GM19372 (cell line): ENCODE data around the gene ASB1.

Experiments used
- ATAC-seq: cut with Tn5 transposase; IDR thresholded peaks from one replicate; pipeline ENCODE4 v1.9.1; 2021; ENCODE audit warnings: mild to moderate bottlenecking, low read depth, moderate library complexity; ENCODE audit not compliant: unreplicated experiment

Gene ASB1

DNA sequence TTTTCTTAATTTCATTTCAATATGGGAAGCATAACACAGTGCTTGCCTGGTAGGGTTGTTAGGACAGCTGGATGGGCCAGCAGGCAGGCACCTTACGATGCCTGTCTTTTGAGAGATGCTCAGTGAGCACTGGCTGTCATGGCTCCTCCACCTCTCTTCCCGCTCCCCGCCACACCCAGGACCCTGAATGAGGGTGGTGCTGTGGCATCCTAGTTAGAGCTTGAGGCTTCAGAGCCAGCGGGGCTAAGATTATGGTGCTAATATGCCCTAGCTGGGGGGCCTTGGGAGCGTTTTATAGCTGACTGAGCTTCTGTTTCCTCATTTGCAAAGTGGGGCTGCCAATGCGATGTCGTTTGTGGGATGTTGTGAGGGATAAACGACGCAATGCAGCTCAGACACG lies 37.7 kb downstream of the ASB1 start:
- ATAC-seq = no peak

DNA sequence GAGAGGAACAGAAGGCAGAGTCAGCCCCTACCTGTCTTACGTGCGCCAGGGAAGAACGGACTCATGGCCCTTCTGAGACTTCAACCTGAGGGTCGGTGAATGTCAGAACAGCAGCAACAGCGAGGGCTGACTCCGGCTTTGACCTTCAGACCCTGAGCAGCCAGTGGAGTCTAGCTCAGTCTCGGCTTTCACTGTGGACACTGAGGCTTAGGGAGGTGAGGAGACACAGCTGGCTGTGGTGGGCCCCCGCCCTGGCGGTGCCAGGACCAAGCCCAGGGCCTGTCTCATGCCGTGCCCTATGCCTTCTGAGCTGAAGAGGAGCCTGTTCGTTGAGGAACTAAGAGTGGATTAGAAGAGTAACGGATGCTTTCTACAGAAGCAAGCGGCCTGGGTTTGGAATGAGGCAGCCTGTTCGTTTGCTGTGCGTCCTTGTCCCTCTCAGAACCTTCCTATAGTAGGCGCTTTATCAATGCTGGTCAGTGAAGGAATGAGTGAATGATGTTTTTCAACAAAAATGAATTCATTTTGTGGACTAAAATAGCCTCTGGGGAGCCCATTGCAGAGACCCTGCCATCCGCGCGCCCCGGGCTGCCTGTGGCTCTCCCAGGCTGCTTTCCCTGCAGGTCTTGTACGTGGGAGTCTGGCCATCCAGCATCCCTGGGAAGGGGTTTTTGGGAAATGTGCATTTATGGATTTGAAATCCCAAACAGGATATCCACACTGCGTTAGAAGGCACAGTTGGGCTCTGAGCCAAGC lies 38.9 kb downstream of the ASB1 start:
- ATAC-seq = no peak

DNA sequence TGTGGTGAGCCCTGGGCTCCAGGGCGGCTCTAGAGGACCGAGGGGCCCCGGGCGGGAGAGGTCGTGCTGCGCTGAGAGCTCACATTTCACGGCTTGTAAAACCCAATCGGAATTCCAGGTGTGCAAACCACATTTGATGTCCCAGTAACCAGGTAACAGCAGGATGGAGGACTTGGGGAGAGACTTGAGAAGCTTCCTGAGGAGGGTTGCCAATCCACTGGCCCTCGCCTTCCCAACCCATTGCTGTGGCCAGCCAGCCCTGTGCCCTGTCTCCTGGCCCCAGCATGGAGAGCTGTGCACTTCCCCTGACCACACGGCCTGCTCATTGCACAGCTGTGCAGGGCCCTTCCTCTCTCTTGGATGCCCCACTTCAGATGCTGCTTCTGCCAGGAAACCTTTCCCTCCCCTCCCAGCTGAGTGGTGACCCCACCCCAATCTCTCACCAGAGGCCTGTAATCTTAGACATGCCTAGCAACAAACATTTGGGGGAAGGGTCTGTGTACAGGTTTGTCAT lies 39.6 kb downstream of the ASB1 start:
- ATAC-seq = no peak

DNA sequence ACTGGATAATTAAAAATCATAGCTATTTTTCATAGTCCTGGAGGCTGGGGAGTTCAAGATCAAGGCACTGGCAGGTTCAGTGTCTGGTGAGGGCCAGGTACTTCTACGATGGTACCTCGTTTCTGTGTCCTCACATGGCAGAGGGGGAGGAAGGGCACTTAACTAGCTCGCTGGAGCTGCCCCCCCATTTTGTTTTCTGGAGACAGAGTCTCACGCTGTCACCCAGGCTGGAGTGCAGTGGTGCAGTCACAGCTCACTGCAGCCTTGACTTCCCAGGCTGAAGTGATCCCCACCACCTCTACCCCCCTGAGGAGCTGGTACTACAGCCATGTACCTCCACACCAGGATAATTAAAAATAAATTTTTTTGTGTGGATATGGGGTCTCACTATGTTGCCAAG lies 40.3 kb downstream of the ASB1 start:
- ATAC-seq = no peak

DNA sequence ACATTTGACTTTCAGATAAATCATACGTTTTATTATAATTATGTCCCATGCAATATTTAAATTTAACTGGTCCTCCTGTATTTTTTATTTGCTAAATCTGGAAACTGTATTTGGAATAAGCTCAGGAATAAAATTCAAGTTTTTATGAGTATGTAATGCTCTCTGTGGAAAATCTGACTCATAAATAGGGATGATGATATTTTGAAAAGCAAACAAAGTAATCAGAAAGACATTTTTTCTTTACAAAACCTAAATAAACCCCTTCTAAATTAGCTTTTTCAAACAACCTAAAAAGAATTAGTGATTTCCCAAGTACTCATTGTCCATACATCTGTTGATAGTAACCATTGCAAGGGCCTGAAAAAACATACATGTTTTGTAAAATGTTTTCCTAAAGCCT lies 41.1 kb downstream of the ASB1 start:
- ATAC-seq = no peak

DNA sequence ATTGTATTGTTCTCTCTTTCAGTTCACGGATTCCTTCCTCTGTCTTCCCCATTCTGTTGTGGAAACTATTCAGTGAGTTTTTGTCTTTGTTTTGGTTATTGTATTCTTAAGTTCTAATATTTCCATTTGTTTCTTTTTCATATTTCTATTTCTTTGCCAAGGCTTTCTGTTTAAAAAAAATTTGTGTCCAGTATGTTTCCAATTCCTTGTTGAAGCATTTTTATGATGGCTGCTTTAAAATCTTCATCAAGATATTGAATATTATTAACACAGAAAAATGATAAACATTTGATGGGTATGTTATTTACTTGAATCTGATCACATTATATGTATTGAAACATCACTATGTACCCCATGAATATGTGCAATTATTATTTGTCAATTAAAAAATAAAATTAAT lies 42.4 kb downstream of the ASB1 start:
- ATAC-seq = no peak

DNA sequence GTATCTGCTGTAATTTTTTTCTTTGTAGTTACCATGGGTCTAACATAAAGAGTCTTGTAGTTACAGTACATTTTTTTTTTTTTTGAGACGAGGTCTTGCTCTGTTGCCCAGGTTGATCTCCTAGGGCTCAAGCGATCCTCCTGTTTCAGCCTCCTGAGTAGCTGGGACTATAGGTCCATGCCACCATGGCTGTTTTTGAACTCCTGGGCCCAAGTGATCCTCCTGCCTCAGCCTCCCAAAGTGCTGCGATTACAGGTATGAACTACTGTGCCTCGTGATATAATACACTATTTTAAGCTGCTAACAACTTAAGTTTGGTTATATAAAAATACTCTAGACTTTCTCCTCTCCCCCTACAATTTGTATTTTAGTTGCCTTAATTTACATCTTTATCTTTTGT lies 46.3 kb downstream of the ASB1 start:
- no peak for ATAC-seq

DNA sequence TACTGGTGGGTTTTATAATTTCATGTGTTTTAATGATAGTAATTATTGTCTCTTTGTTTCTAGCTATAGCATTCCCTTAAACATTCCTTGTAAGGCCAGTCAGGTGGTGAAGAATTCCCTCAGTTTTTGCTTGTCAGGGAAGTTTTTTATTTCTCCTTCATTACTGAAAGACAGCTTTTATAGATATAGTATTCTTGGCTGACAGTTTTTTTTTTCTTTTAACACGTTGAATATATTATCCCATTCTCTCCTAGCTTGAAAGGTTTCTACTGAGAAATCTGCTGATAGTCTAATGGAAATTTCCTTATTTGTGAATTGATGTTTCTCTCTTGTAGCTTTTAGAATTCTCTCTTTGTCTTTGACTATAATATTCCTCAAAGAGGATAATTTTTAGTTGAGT lies 46.8 kb downstream of the ASB1 start:
- ATAC-seq = no peak

DNA sequence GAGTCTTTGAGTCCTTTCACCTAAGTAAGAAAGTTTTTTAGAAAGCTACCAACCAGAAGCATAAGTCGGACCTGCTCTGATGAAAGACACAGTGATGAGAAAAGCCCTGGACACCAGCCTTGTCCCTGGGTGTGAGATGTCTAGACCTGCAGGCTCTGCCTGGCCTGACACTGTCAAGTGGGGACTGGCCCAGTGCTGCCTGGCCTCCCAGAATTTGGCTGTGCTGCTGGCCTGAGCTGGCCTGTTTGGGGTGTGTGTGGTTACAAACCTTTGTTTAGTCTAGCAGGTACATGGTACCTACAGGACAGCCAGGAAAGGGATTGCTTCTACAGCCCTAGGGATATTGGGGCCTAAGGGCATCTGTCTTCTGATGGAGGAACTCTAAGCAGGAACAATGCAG lies 48.3 kb downstream of the ASB1 start:
- ATAC-seq = no peak

DNA sequence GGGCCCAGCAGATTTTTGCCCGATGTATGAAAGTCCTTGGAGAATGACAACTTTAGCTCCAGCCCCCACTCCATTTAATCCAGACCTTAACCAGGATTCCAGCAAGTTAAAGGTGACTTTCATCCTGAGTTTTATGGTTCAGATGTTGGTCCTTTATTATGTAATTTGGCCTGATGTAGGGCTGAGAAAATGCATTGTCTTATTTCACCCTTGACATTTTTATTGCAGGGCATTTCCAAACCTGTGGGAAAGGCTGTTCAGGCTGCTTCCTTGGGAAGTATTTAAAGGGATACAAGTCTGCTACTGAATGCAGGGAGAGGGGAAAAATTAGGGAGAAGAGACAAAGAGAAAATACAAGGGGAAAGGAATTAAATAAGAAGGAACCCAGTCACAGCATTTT lies 48.8 kb downstream of the ASB1 start:
- ATAC-seq = no peak

DNA sequence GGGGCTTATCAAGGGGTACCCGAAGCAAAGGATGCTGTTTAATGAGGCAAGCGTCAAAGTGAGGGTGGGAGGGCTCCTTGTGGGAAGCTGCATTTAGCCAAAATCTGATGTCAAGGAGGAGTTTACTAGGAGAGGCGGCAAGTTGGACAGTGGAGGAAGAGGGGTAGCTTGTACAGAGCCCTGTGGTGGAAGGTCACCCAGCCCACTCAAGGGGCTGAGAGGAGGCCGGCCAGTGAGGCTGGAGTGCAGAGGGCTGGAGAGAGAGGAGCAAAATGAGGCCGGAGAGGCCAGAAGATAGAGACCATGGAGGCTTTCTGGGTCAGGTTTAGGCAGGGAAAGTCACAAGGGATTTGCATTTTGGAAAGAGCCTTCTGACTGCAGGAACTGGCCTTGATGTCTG lies 49.5 kb downstream of the ASB1 start:
- ATAC-seq = no peak

DNA sequence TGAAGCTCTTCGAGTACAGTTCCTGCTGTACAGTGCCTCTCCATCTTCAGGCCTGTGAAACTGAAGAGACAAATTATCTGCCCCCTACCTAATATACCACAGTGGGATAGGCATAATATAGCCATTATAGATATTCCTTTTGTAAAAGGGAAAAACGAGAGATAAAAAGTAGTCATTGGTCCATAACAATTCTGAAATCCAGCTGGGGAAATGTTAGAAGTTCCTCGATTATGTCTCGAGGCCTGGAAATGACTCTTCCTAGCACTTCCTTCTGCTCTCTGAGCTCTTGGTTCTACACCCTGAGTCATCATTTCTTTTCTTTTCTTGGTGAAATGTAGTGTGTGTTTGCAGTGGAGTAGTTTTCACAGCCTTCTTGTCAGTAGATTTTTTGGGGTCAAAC lies 51.5 kb downstream of the ASB1 start:
- no peak for ATAC-seq

DNA sequence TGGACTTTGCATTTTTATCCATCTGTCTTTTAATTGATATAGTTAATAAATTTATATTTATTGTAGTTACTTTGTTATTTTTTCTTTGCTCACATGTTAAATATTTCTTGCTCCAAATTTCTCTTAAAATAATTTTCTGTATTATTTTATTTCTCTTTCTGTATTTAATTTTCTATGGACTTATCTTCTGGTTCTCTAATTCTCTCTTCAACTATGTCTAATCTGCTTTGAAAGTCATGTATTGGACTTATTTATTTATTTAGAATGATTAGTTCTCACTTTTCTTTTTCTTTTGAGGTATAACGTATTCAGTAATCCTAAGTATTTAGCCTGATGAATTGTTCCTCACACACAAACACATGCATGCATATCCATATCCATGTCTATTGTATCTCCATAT lies 53.1 kb downstream of the ASB1 start:
- ATAC-seq = no peak

DNA sequence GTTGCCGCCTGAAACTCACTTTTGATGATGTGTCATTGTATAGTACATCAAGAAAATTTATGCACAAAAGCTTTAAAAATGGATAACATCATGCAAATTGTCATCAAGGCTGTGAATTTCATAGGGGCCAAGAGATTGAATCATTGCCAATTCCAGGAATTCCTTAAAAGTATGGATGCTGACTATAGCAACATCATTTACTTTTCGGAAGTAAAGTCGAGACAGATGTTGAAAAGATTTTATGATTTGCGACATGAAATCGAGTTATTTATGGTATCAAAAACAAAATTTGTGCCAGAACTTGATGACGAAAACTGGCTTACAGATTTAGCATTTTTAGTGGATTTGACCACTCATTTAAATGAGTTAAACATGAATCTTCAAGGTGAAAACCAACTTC lies 56.3 kb downstream of the ASB1 start:
- no peak for ATAC-seq

DNA sequence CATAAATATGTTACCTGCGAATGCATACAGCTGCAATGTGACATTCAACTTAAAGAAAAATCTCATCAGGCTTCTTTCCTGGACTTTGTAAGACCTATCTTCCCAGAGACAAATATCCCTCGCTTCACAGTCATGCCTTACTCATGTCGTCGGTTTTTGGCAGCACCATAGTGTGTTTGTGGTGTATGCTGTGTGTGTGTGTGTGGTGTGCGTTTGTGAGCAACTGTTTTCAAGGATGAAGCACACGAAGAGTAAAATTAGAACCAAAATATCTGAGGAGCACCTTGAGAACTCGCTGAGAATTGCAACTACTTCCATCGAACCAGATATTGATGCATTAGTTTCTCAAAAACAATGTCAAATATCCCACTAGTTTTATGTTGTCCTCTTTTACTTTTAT lies 56.9 kb downstream of the ASB1 start:
- no peak for ATAC-seq

DNA sequence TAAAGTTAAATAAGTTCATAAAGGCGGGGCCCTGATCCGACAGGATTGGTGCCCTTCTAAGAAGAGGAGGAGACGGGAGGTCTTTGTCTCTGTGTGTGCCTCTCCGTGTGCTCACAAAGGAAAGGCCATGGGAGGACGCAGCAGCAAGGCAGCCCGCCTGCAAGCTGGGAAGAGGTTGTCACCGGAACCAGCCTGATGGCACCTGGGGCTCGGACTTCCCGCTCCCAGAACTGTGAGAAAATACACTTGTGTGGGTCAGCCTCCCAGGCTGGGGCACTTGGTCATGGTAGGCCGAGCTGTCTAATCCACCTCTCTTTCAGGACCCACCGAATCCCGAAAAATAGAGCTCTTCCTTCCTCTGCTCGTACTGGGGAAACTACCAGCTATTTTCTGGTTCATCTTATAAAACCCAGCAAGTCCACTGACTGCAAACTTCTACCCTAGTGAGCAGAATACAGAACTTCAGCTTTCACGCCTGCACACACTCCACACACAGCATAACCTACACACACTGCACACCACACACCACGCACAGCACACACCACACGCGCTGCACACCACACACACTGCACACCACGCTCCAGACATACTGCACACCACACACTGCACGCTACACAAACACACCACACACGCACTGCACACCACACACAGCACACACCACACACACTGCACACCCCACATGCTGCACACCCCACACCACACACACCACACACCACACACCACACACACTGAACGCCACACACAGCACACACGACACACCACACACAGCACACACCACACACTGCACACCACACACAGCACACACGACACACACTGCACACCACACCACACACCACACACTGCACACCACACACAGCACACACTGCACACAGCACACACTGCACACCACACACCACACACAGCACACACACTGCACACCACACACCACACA lies 58.1 kb downstream of the ASB1 start:
- no peak for ATAC-seq

DNA sequence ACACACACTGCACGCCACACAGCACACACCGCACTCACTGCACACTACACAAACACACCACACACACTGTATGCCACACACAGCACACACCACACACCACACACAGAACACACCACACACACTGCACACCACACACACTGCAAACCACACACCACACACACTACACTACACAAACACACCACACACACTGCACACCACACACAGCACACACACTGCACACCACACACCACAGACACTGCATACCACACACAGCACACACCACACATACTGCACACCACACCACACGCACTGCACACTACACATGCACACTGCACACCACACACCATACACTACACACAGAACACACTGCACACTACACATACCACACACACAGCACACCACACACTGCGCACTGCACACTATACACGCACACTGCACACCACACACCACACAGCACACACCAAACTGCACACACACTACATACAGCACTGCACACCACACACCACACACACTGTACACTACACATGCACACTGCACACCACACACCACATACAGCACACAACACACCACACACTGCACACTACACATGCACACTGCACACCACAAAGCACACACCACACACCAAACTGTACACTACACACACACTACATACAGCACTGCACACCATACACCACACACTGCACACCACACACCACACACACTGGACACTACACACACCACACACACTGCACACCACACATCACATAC lies 59.6 kb downstream of the ASB1 start:
- ATAC-seq = no peak

DNA sequence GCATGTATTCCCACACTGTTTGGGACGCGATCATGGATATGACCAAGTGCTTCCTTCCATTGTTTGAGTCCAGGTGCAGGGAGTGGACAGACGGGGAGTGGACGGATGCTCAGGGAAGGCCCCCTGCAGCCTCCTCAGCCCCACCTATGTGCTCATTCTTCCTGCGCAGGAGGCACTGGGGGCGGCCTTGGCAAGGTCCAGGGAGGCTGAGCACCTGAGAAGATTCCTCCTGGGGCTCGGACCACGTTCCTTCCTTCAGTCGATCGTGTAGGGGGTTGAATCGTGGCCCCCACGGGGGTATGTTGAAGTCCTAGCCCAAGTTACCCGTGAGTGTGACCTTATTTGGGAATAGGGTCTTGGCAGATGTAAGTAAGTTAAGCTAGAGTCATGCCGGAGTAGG lies 60.4 kb downstream of the ASB1 start:
- ATAC-seq = no peak

DNA sequence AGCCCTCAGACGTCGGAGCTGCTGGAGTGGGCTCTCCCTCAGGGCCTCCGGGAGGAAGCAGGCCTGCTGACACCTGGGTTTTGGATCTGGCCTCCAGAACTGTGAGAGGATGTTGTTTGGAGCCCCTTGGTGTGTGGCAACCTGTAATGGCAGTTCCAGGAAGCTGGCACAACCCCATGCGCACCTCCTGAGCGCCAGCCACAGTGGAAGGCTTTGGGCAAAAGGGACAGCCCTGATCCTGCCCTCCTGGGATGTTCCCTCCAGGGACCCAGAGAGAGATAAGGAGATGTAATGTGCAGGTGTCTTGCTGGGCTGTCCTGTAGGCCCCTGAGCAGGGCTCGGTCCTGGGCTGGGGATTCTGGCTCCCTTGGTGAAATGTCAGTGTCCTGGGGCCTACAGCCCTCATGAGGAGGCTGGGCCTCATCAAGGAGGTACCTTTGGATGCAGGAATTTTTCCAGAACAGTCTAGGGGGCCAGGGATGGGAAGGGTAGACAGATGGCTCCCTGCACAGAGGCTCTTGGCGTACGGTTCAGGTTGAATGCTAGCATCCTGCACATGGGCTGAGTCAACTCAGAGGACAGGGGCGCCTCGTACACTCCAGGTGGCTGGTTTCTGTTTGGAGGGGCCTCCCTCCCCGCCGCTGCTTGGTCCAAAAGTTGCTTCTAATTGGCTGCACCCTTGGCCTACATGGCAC lies 61.1 kb downstream of the ASB1 start:
- no peak for ATAC-seq

DNA sequence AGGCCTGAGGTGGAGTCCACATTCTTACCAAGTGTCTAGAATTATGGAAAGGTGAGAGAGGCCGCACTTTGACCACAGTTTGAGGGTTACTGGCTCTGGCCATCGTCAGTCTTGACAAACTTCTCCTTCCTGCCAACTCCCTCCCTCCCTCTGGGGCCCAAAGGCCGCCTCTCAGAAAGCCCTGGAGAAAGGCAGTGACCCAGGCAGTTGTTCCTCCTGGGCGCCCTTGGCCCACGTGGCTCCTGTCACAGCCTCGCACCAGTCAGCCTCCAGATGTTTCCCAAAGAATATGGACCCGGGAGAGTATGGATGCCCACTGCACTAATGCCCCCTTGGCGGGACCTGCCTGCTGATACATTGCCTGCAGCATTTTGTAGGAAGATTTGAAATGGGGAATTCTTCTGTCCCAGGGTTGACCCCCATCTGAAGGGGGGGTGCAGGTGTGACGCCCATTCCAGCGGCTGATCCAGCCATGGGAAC lies 61.7 kb downstream of the ASB1 start:
- no peak for ATAC-seq
